Stomach (tissue), 4 donors: Measurements from ENCODE around the gene DIS3L2.

Experiments used
- CTCF ChIP-seq, 7 experiments: fragments of 450-650 bp in 4 of 7; fragments of 200-600 bp in 3 of 7; sonication (generic) in 3 of 7; IDR thresholded peaks; one replicate each; pipeline ENCODE4 v1.5.1; 2016 to 2019; ENCODE audit warnings: antibody characterized with exemption in 7 of 7, control low read depth in 2 of 7, mild to moderate bottlenecking in 1 of 7
- EP300 ChIP-seq: sonication (generic); formaldehyde crosslinking; IDR thresholded peaks from one replicate; pipeline ENCODE4 v1.6.1; 2017; ENCODE audit warnings: antibody characterized with exemption
- POLR2A ChIP-seq, 4 donors: fragments of 450-650 bp; IDR thresholded peaks; one replicate each; pipeline ENCODE4 v1.6.1; 2016; ENCODE audit warnings: antibody characterized with exemption in 4 of 4, control low read depth in 2 of 4, mild to moderate bottlenecking in 1 of 4, moderate library complexity in 1 of 4
- POLR2AphosphoS5 ChIP-seq, 3 donors: sonication (generic); formaldehyde crosslinking; IDR thresholded peaks; one replicate each; pipeline ENCODE4 v1.6.1; 2016; ENCODE audit warnings: antibody characterized with exemption in 3 of 3

GRCh38 chr2:232008907-232009638 is 47.6 kb downstream of the DIS3L2 start:
- TF ChIP-seq CTCF (IDR thresholded peaks at IDR 0.05), result no peak
- TF ChIP-seq POLR2A (IDR thresholded peaks at IDR 0.05), result no peak
- no peak for TF ChIP-seq EP300
- TF ChIP-seq POLR2AphosphoS5 (IDR thresholded peaks at IDR 0.05), result no peak
